Spleen (tissue), 11 donors: ENCODE results near the gene JADE3. TPM values are rescaled to one million over a fixed set of nuclear protein-coding genes. Genes with fewer than 3 reads are reported as not detected.
"Not testable (repeated sequence)": the region's sequence is repeated elsewhere in the genome, so short reads cannot be mapped to it uniquely, and the experiment has no call there.

Source experiments
- DNase-seq: peaks from one replicate; pipeline ENCODE4 v3.0.0-alpha.2; 2020
- H3K27ac ChIP-seq, 8 donors: fragments of 200-600 bp; sonication (generic) in 7 of 8; 1 replicate in 4 of 8; 2 replicates in 4 of 8; pipeline versions ENCODE4 v1.5.0 to v1.8.0; 2016 to 2021; ENCODE audit warnings: inconsistent platforms in 4 of 8, mild to moderate bottlenecking in 4 of 8, moderate library complexity in 1 of 8
- H3K27me3 ChIP-seq, 7 donors: fragments of 200-600 bp; sonication (generic) in 6 of 7; replicated peaks in 1 of 7; 1 replicate in 4 of 7; 2 replicates in 3 of 7; pipeline versions ENCODE4 v1.5.0 to v1.8.0; 2016 to 2021; ENCODE audit warnings: inconsistent platforms in 3 of 7, mild to moderate bottlenecking in 1 of 7
- H3K36me3 ChIP-seq, 6 donors: fragments of 200-600 bp; sonication (generic) in 5 of 6; 1 replicate in 4 of 6; 2 replicates in 2 of 6; pipeline versions ENCODE4 v1.5.0 to v1.8.0; 2016 to 2021; ENCODE audit warnings: inconsistent platforms in 2 of 6
- H3K4me1 ChIP-seq, 6 donors: fragments of 200-600 bp; sonication (generic) in 5 of 6; 1 replicate in 3 of 6; 2 replicates in 3 of 6; pipeline versions ENCODE4 v1.5.0 to v1.8.0; 2016 to 2021; ENCODE audit warnings: inconsistent platforms in 3 of 6
- H3K4me3 ChIP-seq, 8 donors: fragments of 200-600 bp; sonication (generic) in 7 of 8; 1 replicate in 4 of 8; 2 replicates in 4 of 8; pipeline versions ENCODE4 v1.5.0 to v1.8.0; 2016 to 2021; ENCODE audit warnings: inconsistent platforms in 4 of 8, mild to moderate bottlenecking in 4 of 8, moderate library complexity in 2 of 8
- H3K9me3 ChIP-seq, 8 donors: fragments of 200-600 bp; sonication (generic) in 7 of 8; 1 replicate in 4 of 8; 2 replicates in 4 of 8; pipeline versions ENCODE4 v1.5.0 to v1.8.0; 2016 to 2021; ENCODE audit warnings: inconsistent platforms in 4 of 8
- POLR2A ChIP-seq, 3 donors: fragments of 450-650 bp; IDR thresholded peaks; one replicate each; pipeline ENCODE4 v1.5.1; 2017; ENCODE audit warnings: antibody characterized with exemption in 3 of 3, mild to moderate bottlenecking in 1 of 3
- POLR2AphosphoS5 ChIP-seq, 3 donors: sonication (generic); formaldehyde crosslinking; IDR thresholded peaks; one replicate each; pipeline ENCODE4 v1.5.1; 2017; ENCODE audit warnings: antibody characterized with exemption in 3 of 3
- WGBS, 5 donors: extraction: QIAGEN DNeasy Blood & Tissue Kit in 3 of 5; methylation state at CpG; one replicate each; pipeline versions ENCODE4 v1.1.5 to v1.1.7; 2013 to 2018; 5-methylcytosine and 5-hydroxymethylcytosine counted together
- intact Hi-C: fragments of 100-400 bp; cut with DNase I; formaldehyde crosslinking; loops from one replicate; pipeline ENCODE4 v1.15.0; 2023; ENCODE audit warnings: low total_unique reads
- polyA plus RNA-seq, 3 donors: library from polyadenylated mRNA; stranded (reverse); fragments of 200-250 nt; gene quantifications; one replicate each; pipeline ENCODE4 v1.2.1, GENCODE V29; 2013
- total RNA-seq, 7 donors: library from RNA; depleted of rRNA in 3 of 7; stranded (reverse); fragments of >200 nt in 3 of 7; fragmentation: NEBNext Ultra II Directional in 4 of 7; extraction: Animal tissue kit (Norgen Biotek cat#: 25700) in 4 of 7; gene quantifications; one replicate each; pipeline versions ENCODE4 v1.1.0 to v1.2.1, GENCODE V29; 2016 to 2021
- TF ChIP-seq, protein P1 (sequence below), 11 experiments: fragments of 200-600 bp in 7 of 11; fragments of 450-650 bp in 4 of 11; sonication (generic) in 4 of 11; IDR thresholded peaks in 8 of 11; conservative IDR thresholded peaks in 3 of 11; 1 replicate in 7 of 11; 2 replicates in 4 of 11; pipeline versions ENCODE4 v1.4.0 to v1.8.0; 2016 to 2021; ENCODE audit warnings: antibody characterized with exemption in 11 of 11, inconsistent platforms in 4 of 11, mild to moderate bottlenecking in 1 of 11
- donor health status: healthy with polysubstance abuse.
- donor health status: DM: no; HTN: no; CAD: no; lungs with moderate emphysema.
- donor health status: DM: no; HTN: no; CAD: no.
- donor health status: Bipolar disorder and iron deficiency.
- donor health status: healthy.
- donor health status: DM: no; HTN: no; CAD: no.
- donor health status: DM: yes; HTN: yes; CAD: no.

Gene JADE3
- total and polyA plus RNA-seq, 10 donors: 6.0 to 15.6 (median 11.4) TPM

DNA sequence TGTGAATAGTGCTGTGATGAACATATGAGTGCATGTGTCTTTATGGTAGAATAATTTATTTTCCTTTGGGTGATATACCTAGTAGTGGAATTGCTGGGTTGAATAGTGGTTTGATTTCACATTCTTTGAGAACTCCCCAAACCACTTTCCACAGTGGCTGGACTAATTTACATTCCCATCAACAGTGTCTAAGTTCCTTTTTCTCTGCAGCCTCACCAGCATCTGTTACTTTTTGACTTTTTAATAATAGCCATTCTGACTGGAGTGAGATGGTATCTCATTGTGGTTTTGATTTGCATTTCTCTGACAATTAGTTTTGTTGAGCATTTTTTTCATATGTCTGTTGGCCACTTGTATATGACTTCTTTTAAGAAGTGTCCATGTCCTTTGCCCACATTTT lies 29.1 kb downstream of the JADE3 start:
- Histone ChIP-seq H3K27ac (no peak overlapping the region), H3K36me3 (no peaks in the 10 kb centered on the region), H3K4me1 (peaks cover 0 to 10% (median 0%) of the 10 kb centered on the region in 6 donors), H3K27me3 (peaks cover 0 to 10% (median 0%) of the 10 kb centered on the region in 7 donors), H3K4me3 (no peak overlapping the region), H3K9me3 (peaks cover 0 to 16% (median 11%) of the 10 kb centered on the region in 8 donors)
- no peak for DNase-seq
- intact Hi-C loops: no loop called here
- TF ChIP-seq POLR2A (IDR thresholded peaks at IDR 0.05): no peak
- TF ChIP-seq POLR2AphosphoS5 (IDR thresholded peaks at IDR 0.05): no peak
- TF ChIP-seq, protein P1, sequence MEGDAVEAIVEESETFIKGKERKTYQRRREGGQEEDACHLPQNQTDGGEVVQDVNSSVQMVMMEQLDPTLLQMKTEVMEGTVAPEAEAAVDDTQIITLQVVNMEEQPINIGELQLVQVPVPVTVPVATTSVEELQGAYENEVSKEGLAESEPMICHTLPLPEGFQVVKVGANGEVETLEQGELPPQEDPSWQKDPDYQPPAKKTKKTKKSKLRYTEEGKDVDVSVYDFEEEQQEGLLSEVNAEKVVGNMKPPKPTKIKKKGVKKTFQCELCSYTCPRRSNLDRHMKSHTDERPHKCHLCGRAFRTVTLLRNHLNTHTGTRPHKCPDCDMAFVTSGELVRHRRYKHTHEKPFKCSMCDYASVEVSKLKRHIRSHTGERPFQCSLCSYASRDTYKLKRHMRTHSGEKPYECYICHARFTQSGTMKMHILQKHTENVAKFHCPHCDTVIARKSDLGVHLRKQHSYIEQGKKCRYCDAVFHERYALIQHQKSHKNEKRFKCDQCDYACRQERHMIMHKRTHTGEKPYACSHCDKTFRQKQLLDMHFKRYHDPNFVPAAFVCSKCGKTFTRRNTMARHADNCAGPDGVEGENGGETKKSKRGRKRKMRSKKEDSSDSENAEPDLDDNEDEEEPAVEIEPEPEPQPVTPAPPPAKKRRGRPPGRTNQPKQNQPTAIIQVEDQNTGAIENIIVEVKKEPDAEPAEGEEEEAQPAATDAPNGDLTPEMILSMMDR (IDR thresholded peaks at IDR 0.05 in 8 of 11, conservative IDR thresholded peaks at IDR 0.05 in 3 of 11): no peak

DNA sequence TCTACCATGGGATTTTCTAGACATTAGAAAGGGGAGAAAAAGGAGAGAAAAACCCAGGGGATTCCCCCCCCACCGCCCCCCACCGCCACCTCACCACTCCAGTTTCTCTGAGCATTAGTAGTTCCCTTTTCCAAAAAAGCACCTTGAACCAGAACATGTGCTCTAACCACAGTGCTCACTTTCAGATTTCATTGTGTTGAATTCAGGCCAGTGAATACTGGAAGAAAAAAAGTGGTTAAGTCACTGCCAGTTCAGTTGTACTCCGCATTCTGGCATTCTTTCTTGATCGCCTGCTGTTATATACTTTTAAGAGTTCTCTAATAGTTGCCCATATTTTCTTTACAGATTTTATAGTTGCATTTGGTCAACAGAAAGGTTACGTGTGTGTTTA lies 40.9 kb downstream of the JADE3 start:
- Histone ChIP-seq H3K9me3 (no peaks in the 10 kb centered on the region), H3K36me3 (no peaks in the 10 kb centered on the region), H3K27ac (peak overlapping the region in 6 of 8 donors; percentile 5 to 61 (median 49)), H3K4me3 (no peak overlapping the region), H3K4me1 (peaks cover 0 to 27% (median 11%) of the 10 kb centered on the region in 6 donors), H3K27me3 (no peaks in the 10 kb centered on the region)
- intact Hi-C loops: no loop called here
- TF ChIP-seq POLR2A (IDR thresholded peaks at IDR 0.05): no peak
- TF ChIP-seq POLR2AphosphoS5 (IDR thresholded peaks at IDR 0.05): no peak
- TF ChIP-seq, protein P1 (IDR thresholded peaks at IDR 0.05 in 8 of 11, conservative IDR thresholded peaks at IDR 0.05 in 3 of 11): no peak
- 35 to 47% (median 41%) methylated on average over 5 of the region's 5 CpGs for WGBS, 5 donors
- no peak for DNase-seq

GRCh38 chrX:46953597-46953996 lies 41.4 kb downstream of the JADE3 start:
- Histone ChIP-seq H3K27me3 (peaks cover 0 to 3% (median 0%) of the 10 kb centered on the region in 7 donors), H3K36me3 (no peaks in the 10 kb centered on the region), H3K27ac (peak overlapping the region in 7 of 8 donors; percentile 5 to 61 (median 45)), H3K4me1 (peaks cover 0 to 27% (median 11%) of the 10 kb centered on the region in 6 donors), H3K9me3 (no peaks in the 10 kb centered on the region), H3K4me3 (no peak overlapping the region)
- TF ChIP-seq POLR2AphosphoS5 (IDR thresholded peaks at IDR 0.05) (no peak), POLR2A (IDR thresholded peaks at IDR 0.05) (no peak)
- TF ChIP-seq, protein P1 (IDR thresholded peaks at IDR 0.05 in 8 of 11, conservative IDR thresholded peaks at IDR 0.05 in 3 of 11): no peak
- no peak for DNase-seq
- intact Hi-C loops: no loop called here
- WGBS, 5 donors: 3 to 21% (median 17%) methylated on average over 2 of the region's 2 CpGs

DNA sequence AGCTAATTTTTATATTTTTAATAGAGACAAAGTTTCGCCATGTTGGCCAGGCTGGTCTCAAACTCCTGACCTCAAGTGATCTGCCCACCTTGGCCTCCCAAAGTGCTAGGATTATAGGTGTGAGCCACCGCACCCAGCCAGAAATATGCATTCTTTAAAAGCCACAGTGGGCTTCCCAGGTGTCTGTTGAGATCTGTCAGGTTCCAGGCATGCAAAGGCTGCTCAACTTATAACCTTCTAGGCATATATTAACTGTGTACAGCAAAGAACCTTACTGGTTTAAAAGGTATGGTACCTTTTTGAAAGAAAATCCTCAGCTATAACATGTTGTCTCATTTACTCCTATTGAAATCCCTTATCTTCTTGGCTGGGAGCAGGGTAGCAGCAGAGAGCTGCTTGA lies 42.5 kb downstream of the JADE3 start:
- Histone ChIP-seq H3K27ac (peak overlapping the region in 2 of 8 donors; percentile 4 to 61), H3K36me3 (no peaks in the 10 kb centered on the region), H3K27me3 (peaks cover 0 to 5% (median 0%) of the 10 kb centered on the region in 7 donors), H3K4me3 (no peak overlapping the region), H3K9me3 (no peaks in the 10 kb centered on the region), H3K4me1 (peaks cover 0 to 37% (median 11%) of the 10 kb centered on the region in 6 donors)
- intact Hi-C loops: no loop called here
- WGBS, 5 donors: 72 to 100% (median 82%) methylated on average over 1 to 2 of the region's 2 CpGs
- TF ChIP-seq, protein P1 (IDR thresholded peaks at IDR 0.05 in 8 of 11, conservative IDR thresholded peaks at IDR 0.05 in 3 of 11): no peak
- TF ChIP-seq POLR2A (IDR thresholded peaks at IDR 0.05) (no peak), POLR2AphosphoS5 (IDR thresholded peaks at IDR 0.05) (no peak)
- no peak for DNase-seq

DNA sequence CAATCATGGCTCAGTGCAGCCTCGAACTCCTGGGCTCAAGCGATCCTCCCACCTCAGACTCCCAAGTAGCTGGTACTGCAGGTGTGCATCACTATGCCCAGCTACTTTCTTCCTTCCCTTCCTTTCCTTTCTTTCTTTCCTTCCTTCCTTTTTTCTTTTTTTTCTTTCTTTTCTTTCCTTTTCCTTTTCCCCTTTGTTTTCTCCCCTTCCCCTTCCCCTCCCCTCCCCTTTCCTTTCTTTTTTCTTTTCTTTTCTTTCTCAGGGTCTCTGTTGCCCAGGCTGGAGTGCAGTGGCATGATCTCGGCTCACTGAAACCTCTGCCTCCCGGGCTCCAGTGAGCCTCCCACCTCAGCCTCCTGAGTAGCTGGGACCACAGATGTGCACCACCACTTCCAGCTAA lies 44.4 kb downstream of the JADE3 start:
- DNase-seq, H3K9me3 ChIP-seq: not testable (repeated sequence)
- WGBS, 5 donors: 82 to 100% (median 89%) methylated on average over 4 of the region's 4 CpGs

More for the DNA sequence above, 44.4 kb downstream of the JADE3 start:
- H3K36me3 ChIP-seq, H3K27me3 ChIP-seq, H3K4me3 ChIP-seq, H3K27ac ChIP-seq, intact Hi-C loops: not testable (repeated sequence)
- H3K4me1 ChIP-seq: peaks cover 0 to 37% (median 11%) of the 10 kb centered on the region in 6 donors
